GM19395 (cell line): ENCODE measurements around the gene CLN5.

Experiments used
- ATAC-seq: cut with Tn5 transposase; IDR thresholded peaks from one replicate; pipeline ENCODE4 v1.9.1; 2021; ENCODE audit warnings: mild to moderate bottlenecking, moderate library complexity; ENCODE audit not compliant: unreplicated experiment

Gene CLN5

GRCh38 chr13:77016251-77016812 lies 24.5 kb downstream of the CLN5 start:
- no peak for ATAC-seq

- ATAC-seq: no peak
These were observed 25.2 kb downstream of the CLN5 start for GRCh38 chr13:77016888-77017623.

DNA sequence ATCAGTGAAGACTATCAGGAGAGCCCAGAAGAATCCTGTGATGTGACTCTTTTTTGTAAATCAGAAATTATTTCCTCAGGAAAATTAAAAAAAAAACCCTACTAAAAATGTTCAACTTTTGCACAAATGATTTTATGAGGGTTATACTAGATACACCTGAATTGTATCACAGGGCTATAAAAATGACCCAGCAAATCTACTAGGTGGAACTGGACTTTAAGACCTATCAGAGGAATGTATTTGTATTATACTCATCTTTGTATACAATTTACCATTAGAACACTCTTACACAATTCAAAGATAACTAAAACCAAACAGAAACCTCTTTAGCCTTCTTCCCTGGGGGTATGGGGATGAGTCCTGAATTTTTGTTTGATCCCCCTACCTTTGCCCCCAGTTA lies 27.9 kb downstream of the CLN5 start:
- no peak for ATAC-seq

GRCh38 chr13:77022341-77022740 lies 30.5 kb downstream of the CLN5 start:
- no peak for ATAC-seq

GRCh38 chr13:77026255-77026860 lies 34.5 kb downstream of the CLN5 start:
- peak; percentile 62 for ATAC-seq

GRCh38 chr13:77026861-77027621 lies 35.2 kb downstream of the CLN5 start, which contains the start of gene FBXL3:
FBXL3 (minus strand) TSS chr13:77027159; CDS start chr13:77021860, 5,299 bp downstream.
- ATAC-seq: peak; percentile 64

GRCh38 chr13:77028202-77028601 lies 36.3 kb downstream of the CLN5 start:
- no peak for ATAC-seq

- no peak for ATAC-seq
These were observed 37.6 kb downstream of the CLN5 start for GRCh38 chr13:77029436-77029835.

DNA sequence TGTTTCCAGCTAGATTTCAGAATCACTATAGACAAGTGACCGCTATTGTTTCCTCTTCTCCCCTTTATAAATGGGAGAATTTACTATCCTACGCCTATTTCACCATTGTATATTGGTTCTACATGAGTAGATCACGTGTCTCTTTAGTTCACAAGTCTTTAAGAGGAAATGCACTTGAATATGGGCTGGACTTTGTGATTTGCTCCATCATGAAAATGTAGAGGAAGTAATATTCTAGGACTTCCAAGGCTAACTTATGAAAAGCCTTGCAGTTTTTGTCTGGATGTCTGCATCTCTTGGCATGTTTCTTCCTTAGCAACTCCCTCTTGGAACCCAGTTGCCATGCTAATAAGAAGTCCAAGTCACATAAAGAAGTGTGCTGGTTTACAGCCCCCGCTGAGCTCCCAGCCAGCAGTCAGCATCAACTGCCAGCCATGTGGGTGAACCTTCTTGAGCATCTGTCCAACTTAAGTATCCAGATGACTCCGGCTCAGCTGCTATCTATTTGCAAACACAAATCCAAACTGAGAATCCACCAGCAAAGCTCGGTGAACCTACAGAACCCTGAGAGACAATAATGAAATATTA lies 39.9 kb downstream of the CLN5 start:
- ATAC-seq: no peak

DNA sequence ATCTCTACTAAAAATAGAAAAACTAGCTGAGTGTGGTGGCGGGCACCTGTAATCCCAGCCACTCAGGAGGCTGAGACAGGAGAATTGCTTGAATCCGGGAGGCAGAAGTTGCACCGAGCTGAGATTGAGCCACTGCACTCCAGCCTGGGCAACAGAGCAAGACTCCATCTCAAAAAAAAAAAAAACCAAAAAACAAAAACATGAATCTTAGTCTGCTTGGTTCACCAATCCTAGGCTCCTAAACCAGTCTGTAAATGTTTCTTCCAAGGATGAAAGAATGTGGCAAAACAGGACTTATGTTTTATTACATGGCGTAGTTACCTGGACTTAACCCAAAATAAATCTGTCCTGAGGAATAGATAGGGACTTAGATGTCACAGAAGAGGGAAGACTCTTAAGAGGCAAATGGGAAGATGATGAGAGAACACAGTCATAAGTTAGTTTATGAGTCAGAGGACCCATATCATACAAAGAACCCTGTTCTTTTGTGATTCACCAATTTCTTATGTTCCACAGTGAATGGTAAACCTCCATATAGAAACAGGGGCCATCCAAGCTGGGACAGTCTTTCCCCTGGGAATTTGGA lies 41.9 kb downstream of the CLN5 start:
- ATAC-seq: no peak

DNA sequence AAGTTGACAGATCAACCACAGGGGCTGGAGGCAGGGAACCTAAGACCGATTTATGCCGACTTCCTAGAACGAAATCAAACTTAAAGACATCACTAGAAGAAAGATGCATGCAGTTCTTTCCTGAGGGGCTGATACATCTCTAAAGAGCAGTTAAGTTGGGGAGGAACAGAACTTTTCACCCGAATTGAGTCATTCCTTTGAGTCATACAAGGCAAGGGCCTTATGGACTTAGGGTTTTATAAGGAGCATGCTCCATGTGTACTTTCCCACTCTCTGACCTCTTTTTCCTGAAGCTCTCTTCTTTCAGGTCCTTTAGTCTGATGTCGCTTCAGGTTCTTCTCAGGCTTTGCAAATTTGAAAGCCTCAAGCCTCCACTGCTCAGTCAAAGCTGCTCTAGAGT lies 43.0 kb downstream of the CLN5 start:
- ATAC-seq: no peak

- no peak for ATAC-seq
These were observed 44.4 kb downstream of the CLN5 start for GRCh38 chr13:77036279-77036678.

- no peak for ATAC-seq
These were observed 47.1 kb downstream of the CLN5 start for GRCh38 chr13:77038907-77039480.

- no peak for ATAC-seq
These were observed 48.2 kb downstream of the CLN5 start for GRCh38 chr13:77040076-77040475.

- no peak for ATAC-seq
These were observed 49.0 kb downstream of the CLN5 start for GRCh38 chr13:77040835-77041234.

- ATAC-seq: no peak
These were observed 50.8 kb downstream of the CLN5 start for GRCh38 chr13:77042566-77043177.

DNA sequence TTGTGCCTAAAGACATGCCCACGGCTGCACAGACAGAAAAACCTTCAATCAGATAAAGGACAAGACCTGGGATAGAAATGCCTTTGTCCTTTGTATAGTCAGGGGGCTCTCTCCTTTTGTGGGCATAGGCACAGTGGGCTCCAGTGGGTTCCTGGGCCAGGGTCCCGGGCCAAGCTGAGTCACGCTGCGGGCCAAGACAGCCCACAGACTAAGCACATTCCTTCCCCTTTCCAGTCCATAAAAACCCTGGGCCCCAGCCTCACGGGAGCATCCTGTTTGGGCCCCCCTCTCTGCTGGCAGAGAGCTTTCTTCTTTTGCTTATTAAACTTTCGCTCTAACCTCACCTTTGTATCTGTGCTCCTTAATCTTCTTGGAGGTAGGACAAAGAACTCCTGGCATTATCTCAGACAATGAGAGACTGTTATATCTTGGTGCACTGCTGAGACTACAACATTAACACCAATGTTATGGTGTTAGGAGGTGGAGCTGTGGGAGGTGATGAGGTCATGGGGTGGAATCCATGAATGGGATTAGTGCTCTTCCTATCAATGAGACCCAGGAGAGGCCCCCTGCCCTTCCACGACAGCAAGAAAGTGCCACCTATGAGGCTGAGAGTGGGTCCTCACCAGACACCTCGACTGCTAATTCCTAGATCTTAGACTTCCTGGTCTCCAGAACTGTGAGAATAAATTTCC lies 55.9 kb downstream of the CLN5 start:
- ATAC-seq: no peak

DNA sequence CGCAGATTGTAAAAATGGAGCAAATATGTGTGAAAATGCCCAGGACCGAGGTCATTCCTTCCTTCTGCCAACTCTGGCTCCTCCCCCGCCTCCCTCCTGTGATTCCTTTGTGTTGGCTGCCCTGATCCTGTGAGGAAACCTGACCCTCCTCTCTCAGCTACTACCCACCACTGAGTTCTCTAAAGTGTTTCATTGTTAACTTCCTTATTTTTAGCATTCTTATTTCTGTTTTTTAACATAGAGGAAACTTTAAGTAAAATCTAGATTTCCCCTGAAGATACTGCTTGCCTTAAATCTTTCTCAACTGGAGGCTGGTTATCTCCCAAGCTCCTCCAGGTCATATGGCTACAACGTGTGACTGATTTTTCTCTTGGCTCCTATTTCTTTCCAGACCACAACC lies 56.8 kb downstream of the CLN5 start:
- no peak for ATAC-seq

DNA sequence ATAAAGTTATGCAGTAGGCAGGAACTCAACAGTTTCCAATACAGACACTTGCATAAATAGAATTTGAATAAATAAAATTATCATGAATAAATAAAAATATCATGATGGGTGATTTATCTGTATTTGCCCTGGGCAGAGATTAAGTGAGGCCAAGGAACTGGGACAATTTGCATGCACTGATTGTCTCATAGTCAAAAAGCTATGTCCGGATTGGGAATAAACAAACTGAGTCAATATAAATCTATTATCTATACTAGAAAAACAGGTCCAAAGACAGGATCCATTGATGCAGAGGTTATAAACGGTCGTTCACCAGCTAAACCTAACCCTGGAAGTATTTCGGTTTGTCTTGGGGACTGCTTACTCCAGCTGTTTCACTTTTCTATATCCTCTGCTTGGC lies 61.3 kb downstream of the CLN5 start:
- ATAC-seq: no peak
